B cell (primary cell): ENCODE measurements around the gene C1orf35.

Source experiments
- CTCF ChIP-seq: fragments of 200-600 bp; IDR thresholded peaks from one replicate; pipeline ENCODE4 v1.8.0; 2022; ENCODE audit warnings: antibody characterized with exemption, mild to moderate bottlenecking
- EZH2 ChIP-seq: IDR thresholded peaks from 2 replicates; pipeline ENCODE4 v1.6.1; 2012; ENCODE audit warnings: borderline replicate concordance, low read depth, mild to moderate bottlenecking, moderate library complexity, low read length; ENCODE audit not compliant: insufficient read depth, poor library complexity, severe bottlenecking

GRCh38 chr1:228148196-228148861 lies 45.2 kb upstream of the C1orf35 start:
- TF ChIP-seq CTCF (no peak), EZH2 (no peak)
